GM12878 (cell line): ENCODE measurements around the gene ZFC3H1.

ENCODE experiments used
- HDAC6 ChIP-seq: fragments of 200-600 bp; sonication (generic); IDR thresholded peaks from one replicate; pipeline ENCODE4 v1.8.0; 2017; ENCODE audit warnings: antibody characterized with exemption; ENCODE audit not compliant: unreplicated experiment
- IKZF2 ChIP-seq, 2 experiments: fragments of 450-650 bp; IDR thresholded peaks; 2 replicates each; pipeline ENCODE4 v1.6.1; 2017; ENCODE audit warnings: mild to moderate bottlenecking in 2 of 2, moderate library complexity in 2 of 2
- JUND ChIP-seq: IDR thresholded peaks from 2 replicates; pipeline ENCODE4 v1.6.1; 2012; ENCODE audit warnings: low read depth, mild to moderate bottlenecking, low read length, improper control_type of control experiment, moderate library complexity
- TF ChIP-seq, protein P1 (sequence below): IDR thresholded peaks from 2 replicates; pipeline ENCODE4 v1.6.1; 2012; ENCODE audit warnings: low read depth, low read length, improper control_type of control experiment

DNA sequence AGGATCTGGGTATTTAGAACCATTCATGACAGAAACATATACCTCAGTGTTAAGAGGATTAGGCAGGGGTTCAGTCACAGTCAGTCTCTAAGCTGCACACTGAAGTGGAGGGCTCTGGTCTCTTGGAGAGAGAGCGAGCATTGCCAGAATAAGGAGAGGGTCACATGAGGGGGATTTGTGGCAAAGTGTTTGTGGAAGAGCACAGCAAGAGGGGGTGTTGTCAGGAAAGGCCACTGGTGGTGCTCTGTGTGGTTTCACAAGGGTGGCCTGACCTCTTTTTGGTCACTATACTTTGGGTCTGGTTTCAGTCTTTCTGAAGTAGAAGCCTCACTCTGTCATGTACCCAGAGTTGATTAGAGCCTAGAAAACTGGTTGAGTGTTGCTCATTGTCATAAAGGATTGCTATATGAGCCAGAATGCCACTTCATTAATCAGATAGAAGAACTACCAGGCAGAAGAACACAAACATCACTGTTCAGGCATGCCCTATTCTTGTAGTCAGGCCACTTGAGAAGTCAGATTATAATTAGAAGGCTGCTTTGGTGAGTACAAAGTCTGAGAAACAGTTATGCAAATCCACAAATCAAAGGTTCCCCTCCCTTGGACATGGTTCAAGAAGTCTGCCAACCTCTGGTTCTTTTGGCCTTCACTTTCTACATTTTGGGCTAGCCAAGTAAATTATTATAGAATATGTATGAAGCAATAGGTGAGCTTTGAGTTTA is 30.6 kb upstream of the ZFC3H1 start:
- TF ChIP-seq, protein P1, sequence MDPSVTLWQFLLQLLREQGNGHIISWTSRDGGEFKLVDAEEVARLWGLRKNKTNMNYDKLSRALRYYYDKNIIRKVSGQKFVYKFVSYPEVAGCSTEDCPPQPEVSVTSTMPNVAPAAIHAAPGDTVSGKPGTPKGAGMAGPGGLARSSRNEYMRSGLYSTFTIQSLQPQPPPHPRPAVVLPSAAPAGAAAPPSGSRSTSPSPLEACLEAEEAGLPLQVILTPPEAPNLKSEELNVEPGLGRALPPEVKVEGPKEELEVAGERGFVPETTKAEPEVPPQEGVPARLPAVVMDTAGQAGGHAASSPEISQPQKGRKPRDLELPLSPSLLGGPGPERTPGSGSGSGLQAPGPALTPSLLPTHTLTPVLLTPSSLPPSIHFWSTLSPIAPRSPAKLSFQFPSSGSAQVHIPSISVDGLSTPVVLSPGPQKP = no peak
- no peak for TF ChIP-seq JUND
- TF ChIP-seq IKZF2 (IDR thresholded peaks at IDR 0.05) = peak; percentile 7 to 31; a peak in 1 of 4 replicates
- no peak for TF ChIP-seq HDAC6
